HG03575 (cell line): ENCODE results near the gene IYD.
"Not testable (repeated sequence)": the region's sequence is repeated elsewhere in the genome, so short reads cannot be mapped to it uniquely, and the experiment has no call there.

Experiments
- ATAC-seq: cut with Tn5 transposase; IDR thresholded peaks from one replicate; pipeline ENCODE4 v1.9.1; 2021; ENCODE audit not compliant: unreplicated experiment, insufficient number of reproducible peaks, low FRiP score; ENCODE audit errors: extremely low read depth

IYD gene

DNA sequence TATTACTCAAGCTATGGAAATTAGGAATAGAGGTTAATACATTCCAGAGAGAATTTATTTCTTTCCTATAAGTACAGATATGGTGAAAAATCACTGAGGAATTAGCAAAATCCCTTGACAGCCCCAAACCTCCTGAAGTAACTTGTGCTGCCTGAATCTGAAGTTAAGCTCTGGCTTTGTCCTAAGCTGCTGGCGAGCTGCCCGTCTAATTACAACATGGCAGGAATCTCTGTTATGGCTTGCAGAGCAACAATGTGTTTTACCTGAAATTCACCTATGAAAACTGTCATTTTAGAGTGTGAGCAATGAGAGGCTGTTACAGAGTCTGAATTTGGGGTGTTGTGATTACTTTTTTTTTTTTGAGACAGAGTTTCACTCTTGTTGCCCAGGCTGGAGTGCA lies 22.5 kb upstream of the IYD start:
- ATAC-seq = no peak

GRCh38 chr6:150347845-150348244 lies 21.0 kb upstream of the IYD start:
- no peak for ATAC-seq

GRCh38 chr6:150349546-150349945 lies 19.3 kb upstream of the IYD start:
- no peak for ATAC-seq

DNA sequence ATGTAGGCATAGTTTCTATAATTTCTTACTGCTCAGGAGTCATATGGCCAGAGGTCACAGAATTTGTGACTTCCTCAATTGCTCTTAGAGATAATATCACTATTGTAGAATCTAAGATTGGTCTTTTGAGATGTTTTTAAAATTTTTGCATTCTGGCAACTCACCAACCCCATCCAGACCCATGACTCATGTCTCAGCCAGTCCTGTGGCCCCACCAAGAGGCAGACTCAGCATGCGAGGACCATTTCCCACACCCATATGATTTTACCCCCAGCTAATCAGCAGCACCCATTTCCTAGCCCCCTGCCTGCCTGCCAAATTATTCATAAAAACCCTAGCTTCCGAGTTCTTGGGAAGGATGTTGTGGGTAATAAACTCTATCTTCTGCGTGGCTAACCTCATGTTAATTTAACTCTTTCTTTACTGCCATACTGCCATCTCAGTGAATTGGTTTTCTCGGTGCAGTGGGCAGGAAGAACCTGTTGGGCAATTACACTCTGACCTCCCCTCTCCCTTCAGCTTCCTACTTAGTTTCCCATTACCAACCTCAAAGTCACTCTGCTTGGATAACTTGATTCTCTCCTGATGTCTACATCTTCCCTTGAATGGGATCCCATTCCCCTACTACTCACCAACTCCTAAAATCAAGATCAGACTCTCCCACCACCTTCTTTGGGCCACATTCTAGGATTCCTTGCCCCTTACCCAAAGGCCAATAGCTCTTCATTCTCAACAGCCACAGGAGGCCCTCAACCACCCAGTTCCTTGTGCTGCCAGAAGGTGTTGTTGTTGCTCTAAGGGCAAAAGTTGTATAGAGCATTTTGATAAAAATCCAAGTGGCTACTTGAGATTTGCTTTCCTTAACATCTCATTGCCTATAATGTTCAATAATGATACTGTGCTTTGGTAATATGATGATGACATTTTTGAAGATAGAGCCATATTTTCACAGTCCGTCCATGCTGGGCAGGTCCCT lies 16.2 kb upstream of the IYD start:
- no peak for ATAC-seq

- no peak for ATAC-seq
These were observed 15.4 kb upstream of the IYD start for GRCh38 chr6:150353445-150353844.

DNA sequence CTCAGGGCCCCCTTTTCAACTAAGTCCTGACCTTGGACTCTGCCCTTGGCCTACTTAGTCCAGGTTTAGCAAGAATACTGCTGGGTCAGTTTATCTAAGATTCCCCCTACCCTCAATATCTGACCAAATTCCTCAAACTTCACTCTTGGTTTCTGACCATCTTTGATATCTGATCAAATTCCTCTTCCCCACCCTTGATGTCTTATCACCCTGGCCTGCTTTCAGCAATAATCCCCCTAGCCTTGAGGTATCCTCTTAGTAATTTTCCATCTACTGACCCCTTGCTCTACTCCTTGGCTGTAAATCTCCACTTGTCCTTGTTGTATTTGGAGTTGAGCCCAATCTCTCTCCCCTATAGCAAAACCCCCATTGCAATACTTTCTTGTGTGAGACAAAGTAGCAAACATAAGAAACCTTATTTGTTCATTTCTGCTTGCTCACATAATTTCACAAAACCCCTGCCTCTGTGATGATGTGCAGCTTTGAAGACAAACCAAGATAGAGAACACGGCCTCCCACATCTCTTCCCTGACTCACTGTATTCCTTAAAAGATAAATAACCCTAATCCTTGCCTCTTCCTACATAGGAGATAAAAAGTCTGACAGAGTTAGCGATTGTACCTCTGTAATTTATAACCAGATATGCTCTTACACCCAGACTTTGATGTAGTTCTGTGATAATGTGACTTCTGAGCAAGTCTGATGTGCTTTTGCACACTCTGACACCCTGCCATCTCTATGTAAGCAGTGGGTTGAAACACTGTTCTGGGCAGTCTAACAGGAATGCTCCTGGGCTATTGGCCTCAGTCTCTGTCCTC lies 13.8 kb upstream of the IYD start:
- no peak for ATAC-seq

GRCh38 chr6:150355932-150356331 lies 12.9 kb upstream of the IYD start:
- ATAC-seq = no peak

- ATAC-seq = no peak
These were observed 6.9 kb upstream of the IYD start for GRCh38 chr6:150361876-150362275.

DNA sequence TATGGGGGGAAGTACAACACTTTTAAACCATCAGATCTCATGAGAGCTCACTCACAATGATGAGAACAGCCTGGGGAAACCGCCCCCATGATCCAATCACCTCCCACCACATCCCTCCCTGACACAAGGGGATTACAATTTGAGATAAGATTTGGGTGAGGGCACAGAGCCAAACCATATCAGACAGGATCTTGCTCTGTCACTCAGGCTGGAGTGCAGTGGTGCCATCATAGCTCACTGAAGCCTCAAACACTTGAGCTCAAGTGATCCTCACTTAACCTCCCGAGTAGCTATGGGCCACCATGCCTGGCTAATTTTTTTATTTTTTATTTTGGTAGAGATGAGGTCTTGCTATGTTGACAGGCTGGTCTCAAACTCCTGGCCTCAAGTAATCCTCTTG lies 5.1 kb upstream of the IYD start:
- no peak for ATAC-seq

GRCh38 chr6:150366118-150366778 lies 2.6 kb upstream of the IYD start:
- ATAC-seq = no peak

DNA sequence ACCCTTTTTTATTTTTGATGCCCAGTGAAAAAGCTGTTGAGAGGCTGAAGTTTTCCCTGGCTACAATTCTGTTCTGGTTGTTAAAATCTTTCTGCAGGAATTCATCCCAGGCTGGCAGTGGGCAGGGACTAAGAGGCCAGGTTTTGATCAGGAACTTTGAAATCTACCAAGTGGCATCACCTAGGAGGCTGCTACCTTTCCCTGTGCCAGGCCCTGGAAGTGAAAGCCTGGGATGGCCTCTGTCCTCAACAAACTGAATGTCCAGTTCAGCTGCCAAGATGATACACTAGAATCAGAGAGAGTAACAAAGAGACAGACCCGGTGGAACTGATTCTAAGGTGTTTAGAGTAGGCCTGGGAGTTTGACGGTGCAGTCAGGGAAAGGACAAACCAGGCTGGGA lies 596 bp downstream of the IYD start:
- ATAC-seq = no peak

DNA sequence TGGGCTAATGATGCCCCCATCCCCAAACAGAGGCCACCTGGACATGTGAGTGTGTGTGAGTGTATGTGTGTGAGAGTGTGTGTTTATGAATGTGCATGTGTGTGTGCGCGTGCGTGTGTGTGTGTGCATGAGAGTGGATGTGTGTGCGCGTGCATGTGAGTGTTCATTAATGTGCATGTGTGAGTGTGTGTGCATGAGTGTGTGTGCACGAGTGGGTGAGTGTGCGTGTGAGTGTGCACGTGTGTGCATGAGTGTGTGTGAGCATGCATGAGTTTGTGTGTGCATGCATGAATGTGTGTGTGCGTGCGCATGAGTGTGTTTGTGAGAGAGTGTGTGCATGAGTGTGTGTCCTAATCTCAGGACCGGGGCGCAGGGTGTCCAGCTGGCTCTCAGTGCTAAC lies 1.3 kb downstream of the IYD start:
- ATAC-seq = no peak

DNA sequence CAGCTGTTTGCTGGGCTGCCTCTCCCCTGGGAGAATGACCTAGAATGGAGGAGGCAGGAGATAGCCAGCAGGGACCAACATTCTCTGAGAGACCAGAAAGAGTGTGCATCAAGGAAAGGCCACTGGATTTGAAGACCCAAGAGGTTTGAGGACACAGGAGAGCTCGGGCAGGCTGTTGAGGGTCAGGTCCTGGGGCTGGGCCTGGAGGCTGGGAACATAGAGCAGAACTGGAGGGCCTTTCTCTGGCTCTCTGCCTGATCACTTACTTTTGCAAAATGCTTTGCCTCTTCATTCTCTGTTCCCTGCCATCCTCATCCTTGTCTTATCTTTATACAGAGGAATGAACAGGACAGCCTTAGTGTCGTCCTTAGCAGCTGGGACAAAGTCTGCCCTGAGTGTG lies 2.5 kb downstream of the IYD start:
- ATAC-seq = no peak

DNA sequence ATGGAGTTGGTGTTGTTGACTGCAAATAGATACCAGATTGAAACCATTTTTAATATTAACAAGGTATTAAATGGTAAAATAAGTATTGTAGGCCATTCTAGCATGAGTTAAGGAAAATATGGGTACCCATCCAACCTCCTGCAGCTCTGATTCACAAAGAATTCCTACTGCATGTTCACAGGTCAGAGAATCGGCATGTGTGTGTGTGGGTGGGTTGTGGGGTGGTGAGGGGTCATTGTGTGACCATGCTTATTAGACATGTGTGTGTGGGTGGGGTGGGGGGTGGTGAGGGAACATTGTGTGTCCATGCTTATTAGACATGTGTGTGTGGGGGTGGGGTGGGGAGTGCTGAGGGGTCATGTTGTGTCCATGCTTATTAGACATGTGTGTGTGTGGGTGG lies 3.2 kb downstream of the IYD start:
- ATAC-seq = no peak

DNA sequence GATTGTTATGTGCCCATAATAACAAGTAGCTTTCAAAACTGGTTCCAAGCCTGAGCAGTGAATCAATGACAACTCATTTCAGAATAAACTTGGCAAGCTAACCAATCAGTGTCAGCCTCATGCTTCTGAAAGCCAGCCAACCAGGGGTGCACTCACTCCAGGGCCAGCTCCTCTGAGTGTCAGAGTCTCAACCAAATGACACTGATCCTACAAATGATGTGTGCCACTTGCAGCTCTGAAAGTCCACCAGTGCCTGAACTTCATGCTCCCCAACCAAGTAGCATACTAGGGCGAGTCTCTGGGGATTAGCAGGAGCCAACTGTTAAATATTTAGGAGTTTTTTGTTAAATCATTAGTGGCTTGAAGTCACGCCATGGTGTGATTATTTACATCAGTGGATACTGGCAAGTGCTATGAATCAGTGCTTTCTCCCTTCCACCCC lies 4.5 kb downstream of the IYD start:
- no peak for ATAC-seq

DNA sequence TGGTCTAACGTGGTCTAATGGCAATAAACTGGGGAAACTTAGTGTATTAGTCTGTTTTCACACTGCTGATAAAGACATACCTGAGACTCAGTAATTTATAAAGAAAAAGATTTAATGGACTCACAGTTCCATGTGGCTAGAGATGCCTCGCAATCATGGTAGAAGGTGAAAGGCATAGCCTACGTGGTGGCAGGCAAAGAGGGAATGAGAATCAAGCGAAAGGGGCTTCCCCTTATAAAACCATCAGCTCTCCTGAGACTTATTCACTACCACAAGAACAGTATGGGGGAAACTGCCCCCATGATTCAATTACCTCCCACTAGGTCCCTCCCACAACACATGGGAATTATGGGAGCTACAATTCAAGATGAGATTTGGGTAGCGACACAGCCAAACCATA lies 5.5 kb downstream of the IYD start:
- not testable (repeated sequence) for ATAC-seq

- no peak for ATAC-seq
These were observed 8.5 kb downstream of the IYD start for GRCh38 chr6:150377211-150377781.

DNA sequence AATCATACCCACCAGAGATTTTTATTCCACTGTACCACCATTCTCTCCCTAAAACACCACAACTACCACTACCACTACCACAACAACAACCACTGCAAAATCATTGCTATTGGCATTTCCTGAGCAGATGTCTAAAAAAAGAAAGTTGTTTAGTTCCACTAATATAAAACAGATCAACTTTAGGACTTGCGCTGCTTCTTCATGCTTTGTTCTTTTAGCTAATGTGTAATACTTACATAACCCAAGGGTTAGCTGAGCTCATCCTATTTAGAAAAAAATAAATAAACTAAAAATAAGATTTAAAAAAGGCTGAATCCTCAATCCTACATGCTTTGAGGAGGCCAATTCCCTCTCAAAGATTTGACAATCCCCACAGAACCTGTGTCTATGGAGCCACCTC lies 11.4 kb downstream of the IYD start:
- ATAC-seq = no peak

DNA sequence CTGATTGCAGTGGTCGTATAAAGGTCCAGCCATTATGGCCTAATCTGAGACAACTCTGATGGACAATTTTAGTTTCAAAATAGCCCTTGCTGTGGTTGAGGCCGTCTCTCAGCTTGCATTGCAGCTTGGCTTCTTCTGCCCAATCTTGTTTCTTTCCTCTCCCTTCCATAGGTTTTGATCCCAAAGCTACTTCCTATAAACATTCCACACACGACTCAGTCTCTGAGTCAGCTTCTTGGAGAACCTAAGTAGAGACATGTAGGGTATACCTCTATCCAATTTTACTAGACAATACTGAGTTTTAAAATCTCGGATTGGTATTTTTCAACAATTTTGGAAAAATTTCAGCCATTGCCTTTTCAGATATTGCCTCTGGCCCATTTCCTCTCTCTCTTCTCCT lies 13.4 kb downstream of the IYD start:
- ATAC-seq = no peak
